ENCODE results near the gene SLC12A3.
"Not testable (repeated sequence)": the region's sequence is repeated elsewhere in the genome, so short reads cannot be mapped to it uniquely, and the experiment has no call there.

Gene SLC12A3

DNA sequence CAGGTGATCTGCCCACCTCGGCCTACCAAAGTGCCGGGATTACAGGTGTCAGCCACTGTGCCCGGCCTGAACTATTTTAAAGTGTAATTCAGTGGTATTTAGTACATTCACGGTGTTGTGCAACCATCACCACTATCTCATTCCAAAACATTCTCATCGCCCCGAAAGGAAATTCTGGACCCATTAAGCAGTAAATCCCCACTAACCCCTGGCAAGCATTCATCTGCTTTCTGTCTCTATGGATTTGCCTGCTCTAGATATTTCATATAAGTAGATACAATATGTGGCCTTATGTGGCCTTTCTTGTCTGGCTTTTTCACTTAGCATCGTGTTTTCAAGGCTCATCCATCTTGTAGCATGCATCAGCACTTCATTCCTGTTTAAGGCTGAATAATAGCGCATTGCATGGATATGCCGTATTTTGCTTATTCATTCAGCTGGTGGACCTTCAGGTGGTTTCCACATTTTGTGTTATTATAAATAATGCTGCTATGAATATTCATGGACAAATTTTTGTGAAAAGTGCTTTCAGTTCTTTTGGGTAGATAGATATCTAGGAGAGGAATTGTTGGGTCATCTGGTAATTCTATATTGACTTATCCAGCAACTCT is 58.6 kb downstream of the SLC12A3 start:
- DNase-seq, result no peak

DNA sequence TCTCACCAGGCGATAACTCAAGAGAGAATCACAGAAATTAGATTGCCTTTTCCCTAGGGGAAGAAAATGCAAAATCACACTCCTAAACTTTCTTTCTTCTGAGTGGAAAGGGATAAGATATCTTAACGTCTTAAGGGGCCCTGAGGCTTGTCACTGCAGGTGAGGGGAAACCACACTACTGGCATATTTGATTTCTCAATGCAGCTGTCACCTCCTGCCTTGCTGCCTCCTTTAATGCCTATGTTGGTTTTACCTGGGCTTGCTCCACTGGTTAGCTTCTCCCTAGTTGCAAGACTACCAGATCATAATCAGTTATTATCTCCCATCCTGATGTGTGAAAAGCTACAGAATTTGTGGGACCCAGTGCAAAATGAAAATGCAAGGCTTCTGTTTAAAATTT is 62.5 kb downstream of the SLC12A3 start:
- no peak for DNase-seq

DNA sequence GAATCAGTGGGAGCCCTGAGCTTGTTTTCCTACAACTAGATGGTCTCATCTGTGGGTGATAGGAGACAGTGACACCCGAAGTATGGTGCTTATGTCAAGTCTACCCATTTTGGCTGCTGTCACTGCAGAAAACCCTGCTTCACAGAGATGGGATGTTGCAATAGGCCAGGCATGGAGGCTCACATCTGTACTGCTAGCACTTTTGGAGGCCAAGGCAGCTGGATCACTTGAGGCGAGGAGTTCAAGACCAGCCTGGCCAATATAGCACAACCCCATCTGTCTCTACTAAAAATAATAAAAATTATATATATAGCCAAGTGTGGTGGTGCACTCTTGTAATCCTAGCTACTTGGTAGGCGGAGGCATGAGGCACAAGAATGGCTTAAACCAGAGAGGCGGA is 64.6 kb downstream of the SLC12A3 start:
- no peak for DNase-seq

DNA sequence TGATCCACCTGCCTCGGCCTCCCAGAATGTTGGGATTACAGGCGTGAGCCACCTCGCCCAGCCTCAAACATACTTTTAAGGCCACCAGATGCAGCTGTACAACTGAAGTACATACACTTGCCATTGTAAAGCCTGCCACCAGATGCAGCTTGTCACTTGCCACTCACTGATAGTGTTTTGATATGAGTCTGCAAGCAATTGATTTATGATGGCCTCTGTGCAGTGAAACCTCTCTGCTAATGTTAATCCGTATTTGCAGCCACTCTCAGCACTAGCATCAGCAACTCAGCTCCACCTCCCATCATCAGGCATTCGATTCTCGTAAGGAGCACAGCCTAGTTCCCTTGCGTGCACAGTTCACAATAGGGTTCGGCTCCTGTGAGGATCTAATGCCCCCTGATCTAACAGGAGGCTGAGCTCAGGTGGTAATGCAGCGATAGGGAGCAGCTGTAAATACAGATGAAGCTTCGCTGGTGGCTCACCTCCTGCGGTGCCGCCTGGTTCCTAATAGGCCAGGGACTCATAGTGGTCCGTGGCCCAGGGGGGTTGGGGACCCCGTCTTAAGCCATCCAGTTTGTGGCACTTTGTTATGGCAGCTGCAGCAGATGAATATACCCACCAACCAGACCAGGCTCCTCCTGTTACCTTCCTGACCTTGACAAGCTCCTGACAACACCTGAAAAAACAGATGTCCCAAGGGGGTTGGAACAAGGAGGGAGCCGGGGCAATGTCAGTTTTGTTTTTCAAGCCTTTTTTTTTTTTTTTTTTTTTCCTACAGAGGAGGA is 65.7 kb downstream of the SLC12A3 start:
- peak; percentile 65 for DNase-seq

DNA sequence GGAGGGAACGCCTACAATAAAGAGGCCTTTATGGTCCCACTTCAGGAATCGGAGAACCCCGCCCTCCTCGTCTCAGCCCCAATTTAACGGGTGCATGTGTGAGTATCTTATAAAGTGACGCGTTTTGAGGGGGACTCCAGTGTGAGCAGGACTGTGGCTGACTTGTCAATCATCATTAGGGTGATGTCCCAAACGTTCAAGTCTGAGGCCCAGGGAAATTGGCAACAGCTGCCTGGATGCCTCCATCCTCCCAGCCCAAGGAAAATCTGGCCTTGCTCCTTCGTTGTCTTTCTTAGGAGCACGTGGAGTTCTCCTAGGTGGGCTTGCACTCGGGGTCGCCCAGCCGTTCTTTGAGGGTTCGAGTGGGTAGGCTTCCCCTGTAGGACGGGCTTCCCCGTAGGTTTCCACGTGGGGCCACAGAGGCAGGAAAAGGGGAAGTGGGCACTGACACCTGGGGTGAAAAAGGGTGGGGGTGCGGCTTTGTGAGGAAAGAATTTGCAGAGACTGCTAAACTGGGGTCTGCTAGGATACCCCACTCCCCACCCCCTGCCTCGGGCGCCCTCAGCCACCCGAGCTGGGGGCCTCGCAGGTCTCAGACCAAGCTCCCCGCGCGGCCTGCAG is 66.4 kb downstream of the SLC12A3 start:
- DNase-seq, result no peak

DNA sequence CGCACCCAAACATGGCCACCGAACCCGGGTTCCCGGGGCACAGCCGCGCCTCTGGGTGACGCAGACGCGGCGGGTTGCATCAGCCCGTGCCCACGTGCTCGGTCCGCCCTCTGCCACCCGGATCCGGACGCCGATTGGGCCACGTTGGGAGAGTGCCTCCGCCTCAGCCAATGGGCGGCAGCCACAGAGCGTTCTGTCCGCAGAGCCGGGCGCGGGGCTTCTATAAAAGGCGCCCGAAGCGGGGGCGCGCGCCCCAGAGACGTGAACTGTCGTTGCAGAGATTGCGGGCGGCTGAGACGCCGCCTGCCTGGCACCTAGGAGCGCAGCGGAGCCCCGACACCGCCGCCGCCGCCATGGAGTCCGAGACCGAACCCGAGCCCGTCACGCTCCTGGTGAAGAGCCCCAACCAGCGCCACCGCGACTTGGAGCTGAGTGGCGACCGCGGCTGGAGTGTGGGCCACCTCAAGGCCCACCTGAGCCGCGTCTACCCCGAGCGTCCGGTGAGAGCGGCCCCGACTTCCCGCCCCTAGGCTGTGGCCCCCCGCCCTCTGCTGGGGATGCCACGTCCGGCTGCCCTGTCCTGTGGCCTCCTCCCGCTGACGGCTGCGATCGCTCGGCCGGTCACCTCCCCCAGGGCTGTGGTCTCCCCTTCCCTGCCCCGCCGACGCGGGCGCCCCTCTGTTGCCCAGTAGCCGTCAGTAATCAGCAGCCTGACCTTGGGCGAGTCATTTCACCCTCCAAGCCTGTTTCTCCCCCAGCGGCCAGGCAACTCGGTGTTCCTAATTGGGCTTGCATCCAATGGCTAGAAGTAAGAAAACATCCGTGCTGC is 67.1 kb downstream of the SLC12A3 start, which contains the start of gene HERPUD1:
Gene HERPUD1, plus strand, starts transcription at position 251 of the 829 bp plus-strand sequence. Its CDS starts 103 bp downstream, at position 354.
- peak; percentile 85 for DNase-seq

DNA sequence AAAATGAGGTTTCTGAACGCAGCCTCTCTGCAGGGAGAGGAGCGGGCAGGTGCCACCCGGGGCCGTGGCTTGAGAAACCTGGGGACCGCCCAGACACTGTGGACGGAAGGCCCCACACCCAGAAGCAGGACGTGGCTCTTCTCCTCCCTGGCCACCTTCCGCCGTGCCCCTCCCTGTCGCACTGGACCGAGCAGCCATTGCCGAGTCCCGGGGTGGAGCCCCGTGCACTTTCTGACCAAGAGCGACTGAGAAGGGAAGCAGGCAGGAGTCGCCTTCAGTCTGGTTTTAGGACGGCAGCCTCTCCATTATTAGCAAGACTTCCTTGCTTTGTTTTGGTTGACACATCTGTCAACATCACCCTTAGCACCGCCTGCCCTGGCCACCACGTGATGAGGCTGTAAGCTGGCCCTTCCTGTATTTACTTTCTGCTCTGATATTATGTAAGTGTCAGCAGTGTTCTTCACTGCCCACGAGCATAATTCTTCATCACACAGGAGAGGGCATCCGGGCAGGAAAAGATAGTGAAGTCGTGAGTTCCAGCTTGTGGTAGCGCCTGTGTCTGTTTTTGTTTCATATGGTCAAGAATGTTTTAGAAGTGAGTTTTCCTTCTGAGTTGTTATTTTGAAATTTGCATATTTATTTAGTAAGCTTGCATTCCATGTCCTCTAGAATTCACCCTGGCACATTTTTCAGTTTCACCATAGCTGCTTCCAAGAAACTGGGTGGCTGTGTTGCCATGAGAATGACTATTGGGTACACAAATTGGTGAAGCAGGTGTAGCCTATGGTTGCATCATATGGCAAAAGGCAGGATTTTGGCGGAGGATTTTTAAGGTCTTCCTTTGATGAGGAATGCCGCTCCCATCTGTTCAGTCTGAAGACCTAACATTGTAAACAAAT is 68.0 kb downstream of the SLC12A3 start:
- peak; percentile 43 for DNase-seq

DNA sequence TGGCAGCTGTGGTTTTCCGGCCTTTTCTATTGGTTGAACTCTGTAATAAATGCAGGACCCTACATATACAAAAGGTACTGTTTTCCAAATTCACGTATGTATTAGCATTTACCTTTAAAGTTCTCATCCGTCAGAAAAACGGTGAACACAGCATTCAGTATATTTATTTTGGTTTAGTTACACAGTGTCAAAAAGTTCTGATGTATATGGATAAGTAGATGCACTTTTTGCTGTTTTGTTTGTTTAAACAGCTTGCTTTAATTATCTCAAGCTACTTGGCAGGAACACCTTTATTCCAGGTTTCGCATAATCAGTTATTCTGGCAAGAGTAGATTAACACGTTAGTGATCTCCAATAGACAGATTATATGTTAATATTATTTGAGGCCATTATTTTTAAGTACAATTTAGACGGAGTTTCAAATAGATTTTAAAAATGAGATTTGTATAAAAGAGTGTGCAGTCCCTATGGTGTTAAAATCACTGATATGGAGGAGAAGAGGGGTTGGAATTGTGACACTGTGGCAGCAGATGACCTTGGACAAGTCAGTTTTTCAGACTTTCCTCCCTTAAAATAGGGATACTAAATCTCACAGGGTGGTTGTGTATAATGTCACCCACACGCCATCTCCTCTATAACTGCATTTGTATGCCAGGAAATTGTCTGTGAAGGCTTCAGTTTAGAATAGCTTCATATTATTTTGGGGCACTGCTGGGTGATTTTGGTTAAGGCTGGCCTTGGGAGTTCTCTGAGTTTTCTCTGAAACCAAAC is 69.0 kb downstream of the SLC12A3 start:
- no peak for DNase-seq

DNA sequence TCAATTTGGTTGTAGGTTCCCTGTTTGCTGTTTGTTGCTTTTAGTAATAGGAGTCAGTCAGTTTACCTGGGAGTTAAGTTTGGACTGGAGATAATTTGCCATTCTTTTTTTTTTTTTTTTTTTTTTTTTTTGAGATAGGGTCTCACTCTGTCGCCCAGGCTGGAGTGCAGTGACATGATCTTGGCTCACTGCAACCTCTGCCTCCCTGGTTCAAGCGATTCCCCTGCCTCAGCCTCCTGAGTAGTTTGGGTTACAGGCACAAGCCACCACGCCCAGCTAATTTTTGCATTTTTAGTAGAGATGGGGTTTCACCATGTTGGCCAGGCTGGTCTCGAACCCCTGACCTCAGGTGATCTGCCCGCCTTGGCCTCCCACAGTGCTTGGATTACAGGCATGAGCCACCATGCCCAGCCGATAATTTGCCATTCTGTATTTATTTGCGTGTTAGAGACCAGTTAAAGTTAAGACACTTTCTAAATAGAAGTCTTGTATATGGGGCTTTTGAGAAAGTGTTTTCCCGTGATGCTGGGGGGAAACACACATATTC is 69.7 kb downstream of the SLC12A3 start:
- not testable (repeated sequence) for DNase-seq

DNA sequence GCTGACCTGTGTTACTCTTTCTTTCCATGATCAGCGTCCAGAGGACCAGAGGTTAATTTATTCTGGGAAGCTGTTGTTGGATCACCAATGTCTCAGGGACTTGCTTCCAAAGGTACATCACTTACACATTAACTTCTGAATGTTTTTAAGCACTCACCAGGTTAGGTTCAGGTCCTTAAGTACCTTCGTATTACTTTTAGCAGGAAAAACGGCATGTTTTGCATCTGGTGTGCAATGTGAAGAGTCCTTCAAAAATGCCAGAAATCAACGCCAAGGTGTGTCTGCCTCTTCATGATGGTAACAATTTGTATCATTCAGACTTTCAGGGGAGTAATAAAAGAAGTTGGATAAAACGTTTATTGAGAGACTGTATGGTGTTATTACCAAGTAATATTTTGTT is 70.2 kb downstream of the SLC12A3 start:
- no peak for DNase-seq

DNA sequence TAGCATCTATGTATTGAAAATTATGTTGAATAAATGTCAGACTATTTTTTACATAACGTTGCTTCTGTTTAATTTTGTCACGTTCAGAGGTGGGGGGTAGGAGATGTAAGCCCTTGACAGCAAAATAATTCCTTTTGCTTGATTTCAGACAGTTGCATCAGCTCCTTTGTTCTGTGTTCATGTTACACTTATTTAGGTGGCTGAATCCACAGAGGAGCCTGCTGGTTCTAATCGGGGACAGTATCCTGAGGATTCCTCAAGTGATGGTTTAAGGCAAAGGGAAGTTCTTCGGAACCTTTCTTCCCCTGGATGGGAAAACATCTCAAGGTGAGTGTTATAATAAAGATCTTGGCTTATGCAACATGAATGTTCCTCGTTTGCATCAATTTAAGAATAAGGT is 71.5 kb downstream of the SLC12A3 start:
- no peak for DNase-seq

DNA sequence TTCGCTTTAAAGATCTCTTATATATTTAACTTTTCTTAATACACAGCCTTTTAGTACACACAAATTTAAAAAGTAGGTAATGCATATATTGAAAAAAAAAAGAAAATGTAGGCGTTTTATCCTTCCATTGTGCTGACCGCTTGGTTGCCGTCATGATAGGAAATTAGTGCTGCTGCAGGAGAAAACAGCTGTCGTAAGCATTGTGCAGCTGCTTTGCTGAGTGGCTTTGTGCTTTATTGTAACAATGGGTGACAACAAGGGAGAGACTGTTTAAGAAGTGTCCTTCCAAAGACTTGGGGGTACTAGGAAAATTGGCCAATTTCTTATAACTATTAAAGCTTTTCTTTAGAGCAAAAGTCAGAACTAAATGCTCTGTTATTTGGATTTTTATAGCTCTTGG is 71.9 kb downstream of the SLC12A3 start:
- DNase-seq, result no peak

DNA sequence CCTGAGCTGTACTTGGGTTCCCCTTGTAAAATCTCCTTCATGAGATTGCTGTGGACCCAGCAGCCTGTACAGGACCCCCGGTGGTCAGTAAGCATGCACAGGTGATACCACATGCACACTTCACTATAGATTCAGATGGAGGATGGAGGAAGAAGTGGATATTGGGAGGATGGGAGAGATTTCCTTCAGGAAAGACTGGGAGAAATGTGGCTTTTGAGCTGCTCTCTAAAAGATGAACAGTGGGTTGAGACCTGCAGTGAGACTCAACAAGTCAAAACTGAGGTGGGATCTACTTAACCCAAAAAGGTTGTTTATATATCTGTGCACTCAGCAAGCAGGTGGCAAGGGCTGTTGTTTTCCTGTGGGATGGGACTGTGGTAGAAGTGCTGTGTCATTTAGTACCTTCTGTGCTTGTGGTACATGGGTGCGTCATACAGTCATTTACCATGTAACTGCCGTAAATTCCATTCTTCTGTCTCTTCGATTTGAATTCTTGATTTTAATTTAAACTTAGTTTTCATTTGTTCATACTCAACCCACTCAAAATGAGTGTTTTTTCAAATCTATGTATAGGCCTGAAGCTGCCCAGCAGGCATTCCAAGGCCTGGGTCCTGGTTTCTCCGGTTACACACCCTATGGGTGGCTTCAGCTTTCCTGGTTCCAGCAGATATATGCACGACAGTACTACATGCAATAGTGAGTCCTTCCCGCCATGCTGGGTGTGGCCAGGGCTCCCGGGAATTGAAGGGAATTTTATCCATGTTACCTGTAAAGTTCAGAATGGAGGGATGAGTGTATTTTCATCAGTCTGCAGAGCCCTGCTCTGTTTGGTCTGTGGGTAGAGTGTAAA is 73.9 kb downstream of the SLC12A3 start:
- DNase-seq, result no peak

DNA sequence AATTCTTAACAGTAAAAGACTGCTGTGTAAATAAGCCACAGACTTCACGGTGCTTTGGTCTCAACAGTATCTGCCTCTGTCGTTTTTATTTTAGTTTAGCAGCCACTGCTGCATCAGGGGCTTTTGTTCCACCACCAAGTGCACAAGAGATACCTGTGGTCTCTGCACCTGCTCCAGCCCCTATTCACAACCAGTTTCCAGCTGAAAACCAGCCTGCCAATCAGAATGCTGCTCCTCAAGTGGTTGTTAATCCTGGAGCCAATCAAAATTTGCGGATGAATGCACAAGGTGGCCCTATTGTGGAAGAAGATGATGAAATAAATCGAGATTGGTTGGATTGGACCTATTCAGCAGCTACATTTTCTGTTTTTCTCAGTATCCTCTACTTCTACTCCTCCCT is 74.8 kb downstream of the SLC12A3 start:
- DNase-seq, result no peak

DNA sequence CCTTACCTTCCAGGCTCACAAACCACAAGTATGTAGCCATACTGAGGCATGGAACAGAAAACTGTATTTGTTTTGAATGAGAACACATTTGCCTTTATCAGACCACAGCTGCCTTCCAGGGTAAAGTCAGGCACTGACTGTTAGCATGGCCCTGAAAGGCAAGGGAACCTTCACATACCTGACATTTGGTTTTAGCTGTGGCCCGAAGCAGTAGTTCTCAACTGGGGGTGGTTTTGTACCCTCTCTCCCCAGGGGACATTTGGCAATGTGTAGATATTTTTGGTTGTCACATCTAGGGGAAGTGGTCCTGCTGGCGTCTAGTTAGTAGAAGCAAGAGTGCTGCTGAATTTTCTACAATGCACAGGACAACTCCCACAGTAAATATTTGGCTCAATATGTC is 76.1 kb downstream of the SLC12A3 start:
- DNase-seq, result no peak

DNA sequence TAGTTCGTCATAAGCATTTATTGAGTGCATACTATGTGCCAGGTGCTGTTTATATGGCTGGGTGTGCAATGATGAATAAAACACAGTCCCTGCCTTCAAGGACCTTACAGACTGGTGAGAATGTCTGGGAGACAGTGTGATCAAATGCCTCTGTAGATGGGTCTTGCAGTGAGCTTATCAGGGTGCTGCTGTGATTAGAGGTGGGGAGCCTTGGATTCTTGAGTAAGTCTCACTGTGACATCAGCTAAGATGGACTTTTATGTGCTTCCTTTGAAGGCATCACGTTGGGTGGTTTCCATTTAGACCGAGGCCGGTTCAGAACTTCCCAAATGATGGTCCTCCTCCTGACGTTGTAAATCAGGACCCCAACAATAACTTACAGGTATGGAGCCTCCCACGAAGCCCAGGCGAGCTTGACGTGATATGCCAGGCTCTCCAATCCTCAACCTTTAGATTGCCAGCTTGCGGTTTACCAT is 76.9 kb downstream of the SLC12A3 start:
- no peak for DNase-seq

DNA sequence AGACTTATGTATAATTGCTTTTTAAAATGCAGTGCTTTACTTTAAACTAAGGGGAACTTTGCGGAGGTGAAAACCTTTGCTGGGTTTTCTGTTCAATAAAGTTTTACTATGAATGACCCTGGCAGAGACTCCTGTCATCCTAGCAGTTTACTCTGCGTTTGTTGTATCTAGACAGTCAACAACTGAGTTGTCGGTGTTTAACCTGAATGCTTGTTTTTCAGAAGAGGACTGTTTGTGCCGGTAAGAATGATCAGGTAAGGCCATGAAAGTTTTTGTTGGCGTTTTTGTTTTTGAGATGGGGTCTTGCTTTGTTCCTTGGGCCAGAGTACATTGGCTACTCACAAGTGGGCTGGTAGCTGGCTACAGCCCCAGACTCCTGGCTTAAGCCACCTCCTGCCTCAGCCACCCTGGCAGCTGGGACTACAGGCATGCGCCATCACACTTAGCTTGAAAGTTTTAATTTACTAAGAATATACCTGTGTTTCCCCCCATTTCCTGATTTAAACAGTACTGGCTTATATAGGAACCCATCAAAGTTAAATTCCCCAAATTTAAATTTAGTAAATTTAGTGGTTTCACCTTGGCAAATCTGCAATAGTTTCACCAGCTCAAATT is 78.9 kb downstream of the SLC12A3 start:
- DNase-seq, result no peak

DNA sequence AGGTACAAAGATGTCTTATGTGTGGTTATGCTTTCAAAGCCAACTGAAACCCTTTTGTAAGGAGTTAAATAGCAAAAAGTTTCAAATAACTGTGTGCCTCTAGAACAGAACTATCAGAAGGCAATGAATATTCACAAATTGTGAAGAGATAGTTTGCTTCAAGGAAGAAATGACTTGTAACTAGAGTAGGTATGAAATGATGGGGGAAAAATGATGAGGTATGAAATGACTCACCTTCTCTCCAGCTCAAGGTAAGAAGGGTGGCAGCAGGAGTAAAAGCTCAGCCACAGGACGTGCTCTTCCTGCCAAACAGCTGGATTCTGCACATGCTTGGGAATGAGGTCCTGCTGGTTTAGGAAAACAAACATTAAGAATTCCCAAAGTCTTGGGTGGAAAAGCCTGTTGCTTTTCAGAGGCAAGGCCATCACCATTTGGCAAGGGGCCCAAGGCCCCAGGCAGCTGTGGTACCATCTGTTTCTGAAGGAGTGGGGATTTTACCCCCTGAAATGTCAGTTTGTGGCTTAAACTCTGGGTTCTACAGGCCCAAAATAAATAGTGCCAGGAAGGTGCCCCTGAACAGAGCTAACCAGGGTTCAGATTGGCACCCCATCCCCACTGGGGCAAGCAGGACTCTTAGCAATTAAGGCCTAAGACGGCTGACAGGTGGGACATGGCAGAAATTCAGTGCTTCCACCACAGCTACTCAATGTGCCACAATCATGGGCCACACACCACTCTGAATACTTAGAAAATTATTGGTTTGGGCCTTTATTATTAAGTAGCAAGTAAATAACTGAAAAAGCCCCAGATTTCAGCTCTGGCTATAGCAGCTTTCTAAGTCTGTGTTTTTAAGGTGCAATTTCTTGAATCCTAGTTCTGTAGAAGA is 80.2 kb downstream of the SLC12A3 start:
- no peak for DNase-seq

All from SHP77 treated with DMSO at 0.1 percent for 48 hours (cell line).